ENCODE results near the gene GALNT7. TPM values are rescaled to one million over a fixed set of nuclear protein-coding genes. Genes with fewer than 3 reads are reported as not detected.

GALNT7 gene
- total RNA-seq, 1 experiment from 2014 or later, result 18.3 TPM

- DNase-seq (ENCODE audit: low read depth), result peak; percentile 39
Observed at GRCh38 chr4:173301518-173302201, 133.0 kb downstream of the GALNT7 start.

GRCh38 chr4:173307778-173308177 lies 139.2 kb downstream of the GALNT7 start:
- no peak for DNase-seq (ENCODE audit: low read depth)

- DNase-seq (ENCODE audit: low read depth), result no peak
Observed at GRCh38 chr4:173311368-173311767, 142.8 kb downstream of the GALNT7 start.

- DNase-seq (ENCODE audit: low read depth), result no peak
Observed at GRCh38 chr4:173314715-173315114, 146.1 kb downstream of the GALNT7 start.

GRCh38 chr4:173316060-173316459 lies 147.4 kb downstream of the GALNT7 start:
- no peak for DNase-seq (ENCODE audit: low read depth)

- no peak for DNase-seq (ENCODE audit: low read depth)
Observed at GRCh38 chr4:173317004-173317403, 148.4 kb downstream of the GALNT7 start.

GRCh38 chr4:173318240-173318639 lies 149.6 kb downstream of the GALNT7 start:
- DNase-seq (ENCODE audit: low read depth), result no peak

- DNase-seq (ENCODE audit: low read depth), result peak; percentile 52
Observed at GRCh38 chr4:173318648-173319211, 150.1 kb downstream of the GALNT7 start.

- no peak for DNase-seq (ENCODE audit: low read depth)
Observed at GRCh38 chr4:173319696-173320095, 151.1 kb downstream of the GALNT7 start.

GRCh38 chr4:173325007-173325736 lies 156.6 kb downstream of the GALNT7 start:
- DNase-seq (ENCODE audit: low read depth), result no peak

- no peak for DNase-seq (ENCODE audit: low read depth)
Observed at GRCh38 chr4:173328236-173328901, 159.8 kb downstream of the GALNT7 start.

GRCh38 chr4:173330590-173330989 lies 162.0 kb downstream of the GALNT7 start:
- no peak for DNase-seq (ENCODE audit: low read depth)

GRCh38 chr4:173332021-173332487 lies 163.4 kb downstream of the GALNT7 start:
- peak; percentile 11 for DNase-seq (ENCODE audit: low read depth)

GRCh38 chr4:173332963-173333657 lies 164.5 kb downstream of the GALNT7 start:
- DNase-seq (ENCODE audit: low read depth), result no peak

- peak; percentile 35 for DNase-seq (ENCODE audit: low read depth)
Observed at GRCh38 chr4:173333658-173334084, 165.1 kb downstream of the GALNT7 start.

GRCh38 chr4:173334085-173334890 lies 165.7 kb downstream of the GALNT7 start, which contains the start of gene HMGB2:
TSS of gene HMGB2 (minus strand) at chr4:173334358. CDS start at chr4:173333649, 709 bp downstream.
- peak; percentile 99 for DNase-seq (ENCODE audit: low read depth)

- DNase-seq (ENCODE audit: low read depth), result peak; percentile 93
Observed at GRCh38 chr4:173334891-173335752, 166.5 kb downstream of the GALNT7 start.

GRCh38 chr4:173337463-173337862 lies 168.9 kb downstream of the GALNT7 start:
- DNase-seq (ENCODE audit: low read depth), result no peak

GRCh38 chr4:173343832-173344397 lies 175.3 kb downstream of the GALNT7 start:
- DNase-seq (ENCODE audit: low read depth), result no peak

Measured in RPMI7951 (cell line).